ENCODE results near the gene KLHDC4. TPM values are rescaled to one million over a fixed set of nuclear protein-coding genes. Genes with fewer than 3 reads are reported as not detected.

Gene KLHDC4
- total RNA-seq, 1 experiment from 2014 or later = 76.2 TPM

GRCh38 chr16:87686697-87687096 is 79.1 kb downstream of the KLHDC4 start:
- Histone ChIP-seq H4K91ac (ENCODE audit: insufficient read length, low read depth, low read length) (no peak overlapping the region), H3K27me3 (ENCODE audit: insufficient read depth, low read length) (no peaks in the 10 kb centered on the region), H3K23me2 (ENCODE audit: insufficient read length, low read depth, low read length, poor library complexity, severe bottlenecking) (no peaks in the 10 kb centered on the region), H3K56ac (ENCODE audit: insufficient read length, low read depth, low read length) (no peak overlapping the region), H3K79me2 (ENCODE audit: insufficient read depth, low read length) (no peaks in the 10 kb centered on the region), H2BK12ac (ENCODE audit: insufficient read length, low read depth, low read length) (no peak overlapping the region), H2AK5ac (ENCODE audit: insufficient read length, low read length) (no peak overlapping the region), H3K27ac (ENCODE audit: insufficient read length, low read depth, low read length) (no peak overlapping the region), H3K9me3 (ENCODE audit: control insufficient read depth, low read depth, low read length) (no peaks in the 10 kb centered on the region), H2BK120ac (ENCODE audit: low read depth, low read length, poor library complexity, severe bottlenecking) (no peak overlapping the region), H4K20me1 (ENCODE audit: control insufficient read depth, insufficient read depth, insufficient read length) (no peaks in the 10 kb centered on the region), H3K14ac (ENCODE audit: insufficient read depth, low read length) (no peak overlapping the region), H3K9ac (ENCODE audit: extremely low read depth, insufficient read length, low read length) (no peak overlapping the region), H2AFZ (ENCODE audit: low read length) (no peak overlapping the region), H3K18ac (ENCODE audit: insufficient read length, low read depth, low read length) (no peak overlapping the region), H2BK20ac (ENCODE audit: low read depth, low read length, poor library complexity, severe bottlenecking) (no peak overlapping the region), H3K4ac (ENCODE audit: low read depth, low read length) (no peak overlapping the region), H3T11ph (ENCODE audit: low read length) (no peak overlapping the region), H3K79me1 (ENCODE audit: insufficient read depth, low read depth, low read length, poor library complexity, severe bottlenecking) (no peaks in the 10 kb centered on the region), H4K8ac (replicated peaks; ENCODE audit: insufficient read length, low read depth, low read length) (no peak overlapping the region), H3K4me2 (ENCODE audit: insufficient read depth, insufficient read length, low read length) (no peak overlapping the region), H2BK15ac (ENCODE audit: low read depth, low read length) (no peak overlapping the region), H2BK5ac (ENCODE audit: insufficient read length, low read length) (no peak overlapping the region), H3K23ac (ENCODE audit: insufficient read length, low read depth, low read length) (no peak overlapping the region), H4K5ac (ENCODE audit: insufficient read length, low read depth, low read length) (no peak overlapping the region), H3K4me1 (ENCODE audit: insufficient read depth, low read length) (no peaks in the 10 kb centered on the region)
- peaks cover 3% of the 10 kb centered on the region for H3K27me3 Mint-ChIP-seq (ENCODE audit: low read depth)
- H3K36me3 Mint-ChIP-seq (ENCODE audit: insufficient read depth in 1 of 3, low read depth in 3 of 3) = peaks cover 0 to 8% (median 4%) of the 10 kb centered on the region in 3 experiments; a peak in 3 of 7 replicates
- H3K27ac Mint-ChIP-seq = no peak overlapping the region
- WGBS (ENCODE audit: extremely low coverage, insufficient read length, low lambda C conversion rate) = no CpG with 5 or more reads among the region's 13 CpGs
- H3K4me3 Mint-ChIP-seq = no peak overlapping the region
- no peak for TF ChIP-seq CTCF (conservative IDR thresholded peaks at IDR 0.05)
- H3K4me1 Mint-ChIP-seq = peaks cover 0 to 6% of the 10 kb centered on the region in 2 experiments; a peak in 2 of 4 replicates
- no peak for DNase-seq
- H3K9me3 Mint-ChIP-seq = no peaks in the 10 kb centered on the region

All from H9 (cell line).